PC-9 (cell line): ENCODE measurements around the gene GRIP2. TPM values are rescaled to one million over a fixed set of nuclear protein-coding genes. Genes with fewer than 3 reads are reported as not detected.

ENCODE experiments used
- BruUV-seq: library from RNA; stranded (reverse); fragments of 400-500 nt; replicated peaks from 2 replicates; lab custom pipeline; 2021; lab: Mats Ljungman, UMichigan
- CTCF ChIA-PET: fragments of 300-600 bp; sonication (Branson Sonifier 250); formaldehyde crosslinking; loops from one replicate; lab custom pipeline; 2022; ENCODE audit warnings: antibody characterized with exemption; lab: Charles Lee
- POLR2A ChIA-PET: fragments of 300-600 bp; sonication (Branson Sonifier 250); formaldehyde crosslinking; loops from one replicate; lab custom pipeline; 2022; ENCODE audit warnings: antibody characterized with exemption; ENCODE audit not compliant: unreplicated experiment; lab: Charles Lee
- DNase-seq, 2 experiments: peaks; one replicate each; pipeline versions ENCODE4 v3.0.0 to v3.0.0-alpha.2; 2015 to 2022; ENCODE audit warnings: mixed read lengths in 1 of 2
- H2AFZ ChIP-seq: fragments of 200-600 bp; sonication (generic); 2 replicates; pipeline ENCODE4 v1.8.1; 2017; ENCODE audit warnings: antibody characterized with exemption
- H3F3A ChIP-seq: fragments of 200-600 bp; sonication (generic); 2 replicates; pipeline ENCODE4 v1.8.1; 2017; ENCODE audit warnings: antibody characterized with exemption, mild to moderate bottlenecking, low read depth; ENCODE audit not compliant: insufficient read depth
- H3K27ac ChIP-seq: fragments of 200-600 bp; sonication (generic); 2 replicates; pipeline ENCODE4 v1.6.1; 2016; ENCODE audit warnings: mixed run types
- H3K27me3 ChIP-seq: fragments of 200-600 bp; sonication (generic); 2 replicates; pipeline ENCODE4 v1.6.1; 2016; ENCODE audit warnings: low read depth, mixed run types; ENCODE audit not compliant: insufficient read depth
- H3K36me3 ChIP-seq: fragments of 200-600 bp; sonication (generic); 2 replicates; pipeline ENCODE4 v1.6.1; 2016; ENCODE audit warnings: low read depth, mixed run types
- H3K4me1 ChIP-seq: fragments of 200-600 bp; sonication (generic); replicated peaks from 2 replicates; pipeline ENCODE4 v1.6.1; 2016; ENCODE audit warnings: mixed run types; ENCODE audit not compliant: insufficient read depth
- H3K4me2 ChIP-seq: fragments of 200-600 bp; sonication (generic); 2 replicates; pipeline ENCODE4 v1.6.1; 2017; ENCODE audit warnings: mixed run types
- H3K4me3 ChIP-seq: fragments of 200-600 bp; sonication (generic); 2 replicates; pipeline ENCODE4 v1.6.1; 2016; ENCODE audit warnings: mixed run types
- H3K79me2 ChIP-seq: fragments of 200-600 bp; sonication (generic); 2 replicates; pipeline ENCODE4 v1.6.1; 2017; ENCODE audit warnings: low read depth, mixed run types
- H3K9me2 ChIP-seq: fragments of 200-600 bp; sonication (generic); 2 replicates; pipeline ENCODE4 v1.8.1; 2017; ENCODE audit warnings: mild to moderate bottlenecking; ENCODE audit not compliant: insufficient read depth
- H3K9me3 ChIP-seq: fragments of 200-600 bp; sonication (generic); 2 replicates; pipeline ENCODE4 v1.8.1; 2016; ENCODE audit warnings: low read depth; ENCODE audit not compliant: insufficient read depth
- H4K20me1 ChIP-seq: fragments of 200-600 bp; sonication (generic); 2 replicates; pipeline ENCODE4 v1.8.1; 2017; ENCODE audit not compliant: insufficient read depth
- CTCF ChIP-seq: fragments of 200-600 bp; sonication (generic); conservative IDR thresholded peaks from 2 replicates; pipeline ENCODE4 v1.6.1; 2017; ENCODE audit warnings: mixed run types, antibody characterized with exemption, mild to moderate bottlenecking, moderate library complexity
- EZH2 ChIP-seq: fragments of 200-600 bp; sonication (generic); IDR thresholded peaks from 2 replicates; pipeline ENCODE4 v1.8.0; 2017; ENCODE audit warnings: antibody characterized with exemption, low read depth
- intact Hi-C: fragments of 100-400 bp; cut with micrococcal nuclease; formaldehyde crosslinking; loops from one replicate; pipeline ENCODE4 v1.10.0; 2022; ENCODE audit not compliant: unreplicated experiment
- total RNA-seq: library from RNA; stranded (reverse); gene quantifications from 2 replicates; pipeline ENCODE4 v1.2.3, GENCODE V29; 2021

The GRIP2 gene
- total RNA-seq, 1 experiment from 2014 or later, result not detected

DNA sequence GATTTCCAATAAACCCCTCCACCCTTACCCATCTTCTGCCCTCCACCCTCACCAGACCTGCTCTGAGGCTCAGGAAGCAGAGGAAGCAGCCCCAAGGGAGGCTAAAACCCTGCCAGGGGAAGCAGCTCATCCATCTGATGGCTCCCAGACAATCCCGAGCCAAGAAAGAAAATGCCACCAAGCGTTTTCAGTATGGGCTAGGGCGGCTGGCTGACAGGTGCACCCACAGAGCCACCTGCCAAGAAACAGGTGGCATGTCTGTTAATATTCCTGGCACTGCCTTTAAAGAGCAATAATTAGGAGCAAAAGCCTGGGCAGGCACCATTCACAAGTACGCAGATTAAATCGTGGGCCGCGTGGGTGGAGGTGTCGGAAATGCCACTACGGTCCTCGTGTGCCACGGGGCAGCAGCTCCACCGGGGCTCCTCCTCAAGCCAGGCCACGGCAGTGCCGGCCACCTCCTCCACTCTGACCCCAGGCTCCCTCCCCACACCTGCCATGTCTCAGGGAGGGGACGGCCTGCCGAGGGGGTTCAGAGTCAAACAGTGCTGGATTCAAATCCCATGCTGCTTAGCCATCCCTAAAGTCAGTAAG is 23.9 kb upstream of the GRIP2 start:
- ChIA-PET POLR2A (interaction anchor here (0.6 kb wide), 1 partner anchor 40 kb away, joined by 4 read pairs; no protein-coding TSS in a partner anchor), CTCF (no interaction called here)
- Histone ChIP-seq H3K4me1 (no peaks in the 10 kb centered on the region), H3K79me2 (no peaks in the 10 kb centered on the region), H3K4me2 (no peak overlapping the region), H3K27ac (no peak overlapping the region), H2AFZ (no peak overlapping the region), H4K20me1 (no peaks in the 10 kb centered on the region), H3K9me3 (no peaks in the 10 kb centered on the region), H3K9me2 (no peaks in the 10 kb centered on the region), H3F3A (no peaks in the 10 kb centered on the region), H3K4me3 (no peak overlapping the region), H3K36me3 (no peaks in the 10 kb centered on the region), H3K27me3 (peaks cover 74% of the 10 kb centered on the region)
- intact Hi-C loops, result no loop called here
- TF ChIP-seq EZH2 (no peak), CTCF (no peak)
- BruUV-seq, result no TSS peak
- no peak for DNase-seq

DNA sequence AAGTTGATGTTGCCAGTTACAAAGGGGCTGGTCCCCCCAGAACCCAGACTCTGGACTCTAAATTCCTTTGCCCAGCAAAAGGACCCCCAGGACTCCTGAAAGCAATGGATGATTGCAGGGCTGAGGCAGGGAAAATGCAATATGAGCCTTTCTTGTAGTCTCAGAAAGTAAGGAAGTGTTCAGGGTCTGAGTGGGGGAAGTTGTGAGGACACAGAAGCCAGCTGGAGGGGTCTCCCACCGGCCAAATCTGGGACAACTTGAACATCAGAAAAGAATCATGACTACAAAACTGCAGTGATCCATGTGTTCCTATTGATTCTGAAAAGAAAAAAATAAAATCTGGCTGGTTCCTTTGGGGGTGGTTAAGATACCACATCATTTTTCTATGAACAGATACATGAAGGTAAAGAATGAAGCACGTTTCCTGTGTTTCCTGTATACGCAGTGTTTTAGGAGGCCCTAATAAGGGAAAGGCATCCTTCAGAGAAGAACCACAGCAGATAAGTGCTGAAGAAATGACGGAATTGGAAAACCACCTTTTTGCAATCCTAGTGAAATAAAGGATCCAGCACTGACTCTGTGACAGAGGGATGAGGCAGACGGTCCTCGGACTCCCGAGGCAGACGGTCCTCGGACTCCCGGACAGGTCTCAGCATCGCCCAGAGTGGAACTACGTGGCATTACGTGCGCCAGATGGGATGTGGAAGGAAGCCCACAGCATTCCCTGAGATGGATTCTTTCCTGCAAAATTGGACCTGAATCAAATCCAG is 22.2 kb upstream of the GRIP2 start:
- intact Hi-C loops, result no loop called here
- Histone ChIP-seq H3K36me3 (no peaks in the 10 kb centered on the region), H3K4me2 (no peak overlapping the region), H3K4me1 (no peaks in the 10 kb centered on the region), H4K20me1 (no peaks in the 10 kb centered on the region), H3K79me2 (no peaks in the 10 kb centered on the region), H3K4me3 (no peak overlapping the region), H3K9me3 (no peaks in the 10 kb centered on the region), H3F3A (no peaks in the 10 kb centered on the region), H3K9me2 (no peaks in the 10 kb centered on the region), H3K27me3 (peaks cover 84% of the 10 kb centered on the region), H2AFZ (no peak overlapping the region), H3K27ac (no peak overlapping the region)
- CTCF ChIA-PET, result no interaction called here
- no peak for DNase-seq
- POLR2A ChIA-PET, result no interaction called here
- BruUV-seq, result no TSS peak
- TF ChIP-seq CTCF, result no peak
- no peak for TF ChIP-seq EZH2

GRCh38 chr3:14561051-14561960 is 21.2 kb upstream of the GRIP2 start:
- Histone ChIP-seq H4K20me1 (no peaks in the 10 kb centered on the region), H3K9me3 (no peaks in the 10 kb centered on the region), H3K79me2 (no peaks in the 10 kb centered on the region), H3K4me2 (no peak overlapping the region), H3K36me3 (no peaks in the 10 kb centered on the region), H3K4me3 (no peak overlapping the region), H3K9me2 (no peaks in the 10 kb centered on the region), H3K27ac (no peak overlapping the region), H3K27me3 (peaks cover 90% of the 10 kb centered on the region), H2AFZ (no peak overlapping the region), H3K4me1 (no peaks in the 10 kb centered on the region), H3F3A (no peaks in the 10 kb centered on the region)
- DNase-seq, result no peak
- ChIA-PET POLR2A (no interaction called here), CTCF (no interaction called here)
- TF ChIP-seq CTCF, result no peak
- no peak for TF ChIP-seq EZH2
- BruUV-seq, result no TSS peak
- intact Hi-C loops, result no loop called here
